Kidney epithelial cell (primary cell): ENCODE measurements around the gene TMBIM4. TPM values are rescaled to one million over a fixed set of nuclear protein-coding genes. Genes with fewer than 3 reads are reported as not detected.

Experiments used
- DNase-seq: peaks from one replicate; pipeline ENCODE4 v3.0.0-alpha.2; 2010; ENCODE audit warnings: low read depth
- H3K27me3 ChIP-seq: 2 replicates; pipeline ENCODE4 v1.6.0; 2011; ENCODE audit warnings: low read length; ENCODE audit not compliant: control insufficient read depth, insufficient read depth
- H3K36me3 ChIP-seq: 2 replicates; pipeline ENCODE4 v1.5.1; 2011; ENCODE audit warnings: low read length; ENCODE audit not compliant: control insufficient read depth, insufficient read depth
- H3K4me3 ChIP-seq: 2 replicates; pipeline ENCODE4 v1.5.1; 2011; ENCODE audit warnings: low read depth, mild to moderate bottlenecking, control low read depth, low read length
- total RNA-seq: library from RNA; depleted of rRNA; stranded (reverse); fragments of >200 nt; gene quantifications from 2 replicates; pipeline ENCODE4 v1.2.3, GENCODE V29; 2015
- TF ChIP-seq, protein P1 (sequence below): IDR thresholded peaks from 2 replicates; pipeline ENCODE4 v1.5.1; 2011; ENCODE audit warnings: mild to moderate bottlenecking, moderate library complexity, low read length, control low read depth, inconsistent platforms; ENCODE audit not compliant: insufficient read depth, poor library complexity, severe bottlenecking

Gene TMBIM4
- total RNA-seq, 1 donor from 2014 or later = 86.8 TPM

DNA sequence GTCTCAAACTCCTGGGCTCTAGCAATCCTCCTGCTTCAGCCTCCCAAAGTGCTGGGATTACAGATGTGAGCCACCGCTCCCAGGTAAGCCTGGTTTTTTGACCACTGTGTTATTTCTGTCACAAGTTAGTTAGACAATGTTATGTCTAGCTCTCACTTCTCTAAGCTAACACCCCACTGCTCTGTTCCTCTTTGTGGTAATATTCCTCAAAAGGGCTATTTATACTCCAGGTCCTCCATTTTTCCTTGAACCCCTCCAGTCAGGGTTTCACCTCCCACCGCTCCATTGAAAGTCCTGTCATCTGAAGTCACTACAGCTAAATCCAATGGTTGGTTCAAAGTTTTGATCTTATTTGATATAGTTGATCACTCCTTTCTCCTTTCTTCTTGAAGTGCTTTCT lies 24.3 kb upstream of the TMBIM4 start:
- TF ChIP-seq, protein P1, sequence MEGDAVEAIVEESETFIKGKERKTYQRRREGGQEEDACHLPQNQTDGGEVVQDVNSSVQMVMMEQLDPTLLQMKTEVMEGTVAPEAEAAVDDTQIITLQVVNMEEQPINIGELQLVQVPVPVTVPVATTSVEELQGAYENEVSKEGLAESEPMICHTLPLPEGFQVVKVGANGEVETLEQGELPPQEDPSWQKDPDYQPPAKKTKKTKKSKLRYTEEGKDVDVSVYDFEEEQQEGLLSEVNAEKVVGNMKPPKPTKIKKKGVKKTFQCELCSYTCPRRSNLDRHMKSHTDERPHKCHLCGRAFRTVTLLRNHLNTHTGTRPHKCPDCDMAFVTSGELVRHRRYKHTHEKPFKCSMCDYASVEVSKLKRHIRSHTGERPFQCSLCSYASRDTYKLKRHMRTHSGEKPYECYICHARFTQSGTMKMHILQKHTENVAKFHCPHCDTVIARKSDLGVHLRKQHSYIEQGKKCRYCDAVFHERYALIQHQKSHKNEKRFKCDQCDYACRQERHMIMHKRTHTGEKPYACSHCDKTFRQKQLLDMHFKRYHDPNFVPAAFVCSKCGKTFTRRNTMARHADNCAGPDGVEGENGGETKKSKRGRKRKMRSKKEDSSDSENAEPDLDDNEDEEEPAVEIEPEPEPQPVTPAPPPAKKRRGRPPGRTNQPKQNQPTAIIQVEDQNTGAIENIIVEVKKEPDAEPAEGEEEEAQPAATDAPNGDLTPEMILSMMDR = no peak
- no peak for DNase-seq
- H3K27me3 ChIP-seq = no peaks in the 10 kb centered on the region
- no peaks in the 10 kb centered on the region for H3K36me3 ChIP-seq
- H3K4me3 ChIP-seq = no peak overlapping the region

DNA sequence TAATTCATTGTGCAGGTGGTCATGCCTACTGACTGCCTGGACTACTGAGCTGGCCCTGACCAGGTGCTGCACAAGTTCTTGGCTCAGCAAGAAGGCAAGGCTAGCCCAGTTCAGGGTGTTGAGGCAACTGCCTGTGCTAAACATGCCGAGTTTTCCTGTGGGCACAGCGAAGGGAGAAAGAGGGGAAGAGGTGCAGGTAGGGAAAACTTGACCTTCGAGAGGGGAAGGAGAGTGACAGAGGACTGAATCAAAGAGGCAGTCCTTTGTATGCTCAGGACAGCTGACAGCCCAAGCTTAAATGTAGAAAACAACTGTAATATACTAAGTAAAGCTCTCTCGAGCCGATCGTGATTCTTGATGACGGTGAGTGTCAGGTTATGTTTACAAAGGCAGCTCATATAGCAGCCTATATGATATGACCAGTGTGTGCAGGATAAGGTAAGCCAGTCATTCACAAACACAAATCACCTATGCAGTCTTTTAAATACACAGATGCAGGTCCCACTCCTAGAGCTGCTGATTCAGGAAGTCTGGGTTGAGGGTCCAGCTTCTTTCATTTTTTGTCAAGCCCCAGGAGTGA lies 21.8 kb upstream of the TMBIM4 start:
- TF ChIP-seq, protein P1 = no peak
- no peaks in the 10 kb centered on the region for H3K27me3 ChIP-seq
- H3K36me3 ChIP-seq = no peaks in the 10 kb centered on the region
- no peak overlapping the region for H3K4me3 ChIP-seq
- DNase-seq = no peak

GRCh38 chr12:66190519-66191370 lies 20.9 kb upstream of the TMBIM4 start:
- Histone ChIP-seq H3K27me3 (no peaks in the 10 kb centered on the region), H3K36me3 (no peaks in the 10 kb centered on the region), H3K4me3 (no peak overlapping the region)
- DNase-seq = no peak
- TF ChIP-seq, protein P1 = no peak

- TF ChIP-seq, protein P1 = no peak
- DNase-seq = no peak
- Histone ChIP-seq H3K27me3 (no peaks in the 10 kb centered on the region), H3K36me3 (no peaks in the 10 kb centered on the region), H3K4me3 (no peak overlapping the region)
Measured at GRCh38 chr12:66189889-66190288, 20.1 kb upstream of the TMBIM4 start.

- DNase-seq = no peak
- Histone ChIP-seq H3K27me3 (no peaks in the 10 kb centered on the region), H3K36me3 (no peaks in the 10 kb centered on the region), H3K4me3 (peak overlapping the region; percentile 52)
- TF ChIP-seq, protein P1 = no peak
Measured at GRCh38 chr12:66189486-66189843, 19.7 kb upstream of the TMBIM4 start.
